Uterus (tissue), 2 donors: ENCODE measurements around the gene NCKAP1.

Experiments
- CTCF ChIP-seq, 4 experiments: fragments of 200-600 bp in 2 of 4; fragments of 450-650 bp in 2 of 4; sonication (generic) in 2 of 4; IDR thresholded peaks; one replicate each; pipeline ENCODE4 v1.5.1; 2016 to 2019; ENCODE audit warnings: antibody characterized with exemption in 4 of 4, mild to moderate bottlenecking in 2 of 4, moderate library complexity in 1 of 4
- POLR2A ChIP-seq, 2 donors: fragments of 450-650 bp; IDR thresholded peaks; one replicate each; pipeline ENCODE4 v1.6.1; 2016; ENCODE audit warnings: antibody characterized with exemption in 2 of 2, mild to moderate bottlenecking in 1 of 2, moderate library complexity in 1 of 2

GRCh38 chr2:183021613-183022012, 16.6 kb downstream of the NCKAP1 start:
- TF ChIP-seq POLR2A (IDR thresholded peaks at IDR 0.05), result no peak
- TF ChIP-seq CTCF (IDR thresholded peaks at IDR 0.05), result no peak
